Activated CD4-positive, alpha-beta memory T cell treated with anti-CD3 and anti-CD28 coated beads for 36 hours (primary cell): ENCODE measurements around the gene DLK2. TPM values are rescaled to one million over a fixed set of nuclear protein-coding genes. Genes with fewer than 3 reads are reported as not detected.
"Not testable (repeated sequence)": the region's sequence is repeated elsewhere in the genome, so short reads cannot be mapped to it uniquely, and the experiment has no call there.

Experiments used
- CTCF ChIA-PET: fragments of 350-600 bp; sonication (Branson Sonifier 250); formaldehyde crosslinking; loops from one replicate; lab custom pipeline; 2021; ENCODE audit warnings: antibody characterized with exemption, inconsistent platforms; lab: Charles Lee
- POLR2A ChIA-PET: fragments of 350-600 bp; sonication (Branson Sonifier 250); formaldehyde crosslinking; loops from one replicate; lab custom pipeline; 2021; ENCODE audit warnings: antibody characterized with exemption; lab: Charles Lee
- DNase-seq: peaks from one replicate; pipeline ENCODE4 v3.0.0-alpha.2; 2020
- H3K27ac Mint-ChIP-seq: one replicate; pipeline ENCODE4 v1.8.0; 2021; ENCODE audit warnings: mixed read lengths
- H3K27me3 Mint-ChIP-seq: one replicate; pipeline ENCODE4 v1.8.0; 2021; ENCODE audit warnings: mixed read lengths
- H3K36me3 Mint-ChIP-seq: one replicate; pipeline ENCODE4 v1.8.0; 2021; ENCODE audit warnings: mixed read lengths
- H3K4me1 Mint-ChIP-seq: one replicate; pipeline ENCODE4 v1.8.0; 2021; ENCODE audit warnings: low read depth, mixed read lengths
- H3K4me3 Mint-ChIP-seq: one replicate; pipeline ENCODE4 v1.8.0; 2021; ENCODE audit warnings: mild to moderate bottlenecking, mixed read lengths
- H3K9me3 Mint-ChIP-seq: one replicate; pipeline ENCODE4 v1.8.0; 2021; ENCODE audit warnings: mixed read lengths
- intact Hi-C: fragments of 100-400 bp; cut with micrococcal nuclease; formaldehyde crosslinking; loops from one replicate; pipeline ENCODE4 v1.15.1; 2023
- total RNA-seq, 2 experiments: library from RNA; stranded (reverse); gene quantifications; one replicate each; pipeline ENCODE4 v1.2.3, GENCODE V29; 2021

The DLK2 gene
- total RNA-seq, 2 experiments from 2014 or later = 1.6 TPM

DNA sequence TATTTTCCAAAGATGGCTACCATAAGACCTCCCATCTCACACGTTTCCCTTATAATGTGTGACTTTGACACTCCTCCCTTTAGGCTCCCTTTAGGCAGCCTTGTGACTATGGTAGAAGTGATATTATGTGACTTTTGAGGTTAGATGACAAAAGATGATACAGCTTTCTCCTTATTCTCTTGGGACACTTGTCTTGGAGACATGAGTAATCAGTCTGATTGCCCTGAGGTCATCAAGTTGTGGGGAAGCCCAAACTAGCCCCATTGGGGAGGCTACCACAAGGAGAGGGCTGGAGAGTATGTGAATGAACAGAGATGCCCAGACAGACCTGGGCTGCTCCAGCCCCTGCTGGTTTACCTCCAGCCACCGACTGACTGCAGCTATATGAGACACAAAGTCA lies 10.6 kb upstream of the DLK2 start:
- intact Hi-C loops = no loop called here
- ChIA-PET POLR2A (no interaction called here), CTCF (no interaction called here)
- H3K27me3 Mint-ChIP-seq = peaks cover 24% of the 10 kb centered on the region
- H3K27ac Mint-ChIP-seq = no peak overlapping the region
- no peak for DNase-seq
- H3K4me3 Mint-ChIP-seq = no peak overlapping the region
- no peaks in the 10 kb centered on the region for H3K4me1 Mint-ChIP-seq
- H3K9me3 Mint-ChIP-seq = no peaks in the 10 kb centered on the region
- no peaks in the 10 kb centered on the region for H3K36me3 Mint-ChIP-seq

DNA sequence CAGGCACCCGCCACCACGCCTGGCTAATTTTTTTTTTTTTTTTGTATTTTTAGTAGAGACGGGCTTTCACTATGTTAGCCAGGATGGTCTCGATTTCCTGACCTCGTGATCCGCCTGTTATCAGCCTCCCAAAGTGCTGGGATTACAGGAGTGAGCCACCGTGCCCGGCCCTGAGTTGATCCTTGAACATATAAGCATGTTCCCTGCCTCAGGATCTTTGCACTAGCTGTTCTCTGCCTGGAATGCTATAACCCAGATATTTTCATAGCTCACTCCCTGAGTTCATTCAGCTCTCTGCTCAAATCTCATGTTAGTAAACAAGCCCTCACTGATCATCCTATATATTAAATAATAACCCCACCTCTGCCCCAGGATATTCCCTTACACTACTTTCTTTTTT lies 9.0 kb upstream of the DLK2 start:
- no peak overlapping the region for H3K4me3 Mint-ChIP-seq
- no peaks in the 10 kb centered on the region for H3K36me3 Mint-ChIP-seq
- no peak for DNase-seq
- intact Hi-C loops = no loop called here
- H3K27ac Mint-ChIP-seq = no peak overlapping the region
- H3K9me3 Mint-ChIP-seq = no peaks in the 10 kb centered on the region
- CTCF ChIA-PET = interaction anchor here (0.7 kb wide), 1 partner anchor 621 kb away, joined by 4 read pairs; no protein-coding TSS in a partner anchor
- peaks cover 20% of the 10 kb centered on the region for H3K27me3 Mint-ChIP-seq
- POLR2A ChIA-PET = no interaction called here
- H3K4me1 Mint-ChIP-seq = no peaks in the 10 kb centered on the region

DNA sequence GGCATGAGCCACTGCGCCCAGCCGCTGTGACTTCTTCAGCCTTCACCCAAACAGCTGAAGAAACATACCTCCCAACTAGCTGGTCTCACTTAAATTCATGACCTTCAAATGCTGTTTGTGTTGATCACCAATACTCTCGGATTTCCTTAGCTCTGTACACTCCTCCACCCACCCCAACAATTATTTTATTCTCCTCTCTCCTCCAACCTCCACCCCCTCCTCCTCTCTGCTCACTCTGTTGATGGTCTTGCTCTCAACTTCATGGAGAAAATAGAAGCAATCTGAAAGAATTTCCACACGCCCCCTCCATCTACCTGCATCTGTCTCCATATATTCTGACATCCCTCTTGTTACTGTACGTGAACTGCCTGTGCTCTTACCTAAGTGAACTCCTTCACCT lies 6.6 kb upstream of the DLK2 start:
- POLR2A ChIA-PET = interaction anchor here (0.7 kb wide), 1 partner anchor 105 kb away, joined by 3 read pairs; no protein-coding TSS in a partner anchor
- Mint-ChIP-seq H3K36me3 (no peaks in the 10 kb centered on the region), H3K4me1 (no peaks in the 10 kb centered on the region), H3K27me3 (peaks cover 12% of the 10 kb centered on the region), H3K9me3 (no peaks in the 10 kb centered on the region), H3K27ac (no peak overlapping the region), H3K4me3 (no peak overlapping the region)
- CTCF ChIA-PET = no interaction called here
- intact Hi-C loops = no loop called here
- DNase-seq = no peak

DNA sequence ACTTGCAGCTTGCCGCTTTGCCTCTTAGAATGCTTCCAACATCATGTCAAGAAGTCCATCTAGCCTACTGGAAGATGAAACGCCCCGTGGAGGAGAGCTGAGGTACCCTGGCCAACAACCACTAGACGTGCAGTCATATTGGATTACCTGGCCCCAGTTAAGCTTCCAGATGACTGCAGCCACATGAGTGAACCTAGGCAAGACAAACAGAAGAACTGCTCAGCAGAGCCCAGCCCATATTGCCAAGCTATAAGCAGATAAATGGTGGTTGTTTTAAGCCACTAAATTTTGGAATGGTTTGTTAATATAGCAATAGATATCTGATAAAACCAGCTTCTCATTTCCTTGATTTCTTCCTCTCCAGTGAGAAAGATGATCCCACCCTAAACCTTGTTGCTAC lies 4.7 kb upstream of the DLK2 start:
- ChIA-PET POLR2A (no interaction called here), CTCF (interaction anchor here (0.9 kb wide), 1 partner anchor 46 kb away, joined by 4 read pairs; no protein-coding TSS in a partner anchor)
- Mint-ChIP-seq H3K4me3 (no peak overlapping the region), H3K36me3 (no peaks in the 10 kb centered on the region), H3K27me3 (peaks cover 16% of the 10 kb centered on the region), H3K9me3 (no peaks in the 10 kb centered on the region), H3K4me1 (peaks cover 8% of the 10 kb centered on the region), H3K27ac (no peak overlapping the region)
- no peak for DNase-seq
- intact Hi-C loops = no loop called here

DNA sequence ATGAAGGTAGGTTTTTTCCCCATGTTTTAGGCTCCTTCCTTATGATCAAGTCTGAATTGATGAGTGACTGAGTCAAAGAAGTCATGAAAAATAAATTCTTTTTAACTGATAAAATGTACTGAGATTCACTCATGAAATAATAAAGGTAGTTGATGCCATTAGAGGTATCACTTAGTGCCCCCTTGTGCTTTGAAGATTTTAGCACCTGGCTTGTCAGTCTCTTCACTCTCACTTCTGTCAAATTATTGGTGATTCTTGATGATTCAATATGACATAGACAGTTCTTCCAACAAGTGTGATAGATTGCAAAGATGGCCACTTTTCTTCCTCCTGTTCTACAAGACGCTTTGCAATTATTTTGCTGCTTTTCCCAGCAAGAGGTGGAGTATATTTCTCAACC lies 4.2 kb upstream of the DLK2 start:
- H3K27ac Mint-ChIP-seq = no peak overlapping the region
- intact Hi-C loops = no loop called here
- POLR2A ChIA-PET = interaction anchor here (0.7 kb wide), 1 partner anchor 230 kb away, joined by 3 read pairs; the partner anchor contains the start of gene DNPH1

DNA sequence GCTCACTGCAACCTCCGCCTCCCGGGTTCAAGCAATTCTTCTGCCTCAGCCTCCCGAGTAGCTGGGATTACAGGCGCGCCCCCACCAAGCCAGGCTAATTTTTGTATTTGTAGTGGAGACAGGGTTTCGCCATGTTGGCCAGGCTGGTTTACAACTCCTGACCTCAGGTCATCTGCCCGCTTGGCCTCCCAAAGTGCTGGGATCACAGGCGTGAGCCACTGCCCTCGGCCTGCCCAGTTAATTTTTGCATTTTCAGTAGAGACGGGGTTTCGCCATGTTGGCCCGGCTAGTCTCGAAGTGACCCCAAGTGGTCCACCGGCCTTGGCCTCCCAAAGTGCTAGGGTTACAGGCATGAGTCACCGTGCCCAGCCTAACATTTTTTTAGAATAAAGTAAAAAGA lies 2.8 kb upstream of the DLK2 start:
- DNase-seq, H3K4me3 Mint-ChIP-seq, H3K4me1 Mint-ChIP-seq, intact Hi-C loops, H3K27ac Mint-ChIP-seq, H3K36me3 Mint-ChIP-seq, H3K9me3 Mint-ChIP-seq, POLR2A ChIA-PET: not testable (repeated sequence)
- CTCF ChIA-PET = interaction anchor here (6.6 kb wide), 1 partner anchor 49 kb away, joined by 65 read pairs; no protein-coding TSS in a partner anchor
- H3K27me3 Mint-ChIP-seq = peaks cover 13% of the 10 kb centered on the region

More for the DNA sequence above, 4.2 kb upstream of the DLK2 start:
- CTCF ChIA-PET = interaction anchor here (0.9 kb wide), 1 partner anchor 46 kb away, joined by 4 read pairs; no protein-coding TSS in a partner anchor
- Mint-ChIP-seq H3K4me3 (no peak overlapping the region), H3K27me3 (peaks cover 16% of the 10 kb centered on the region), H3K4me1 (peaks cover 8% of the 10 kb centered on the region), H3K36me3 (no peaks in the 10 kb centered on the region), H3K9me3 (no peaks in the 10 kb centered on the region)
- DNase-seq = no peak

DNA sequence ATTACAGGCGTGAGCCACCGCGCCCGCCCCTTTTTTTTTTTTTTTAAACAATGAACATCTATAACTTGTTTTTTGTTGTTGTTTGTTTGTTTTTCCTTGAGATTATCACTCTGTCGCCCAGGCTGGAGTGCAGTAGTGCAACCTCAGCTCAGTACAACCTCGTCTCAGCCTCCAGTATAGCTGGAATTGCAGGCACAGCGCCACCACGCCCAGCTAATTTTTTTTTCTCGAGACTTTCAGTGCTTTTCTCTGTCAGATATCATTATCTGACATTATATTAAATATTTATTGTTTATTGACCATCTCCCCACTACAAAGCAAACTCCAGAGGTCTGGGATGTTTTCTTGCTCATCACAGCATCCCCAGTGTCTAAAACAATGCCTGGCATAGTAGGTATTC lies 2.3 kb upstream of the DLK2 start:
- CTCF ChIA-PET = interaction anchor here (0.6 to 6.6 kb wide), 2 partner anchors 50 to 52 kb away, joined by 3 to 65 read pairs; partner anchors contain the start of gene LRRC73
- Mint-ChIP-seq H3K36me3 (no peaks in the 10 kb centered on the region), H3K4me1 (peaks cover 8% of the 10 kb centered on the region), H3K9me3 (no peaks in the 10 kb centered on the region), H3K27ac (no peak overlapping the region), H3K27me3 (peaks cover 11% of the 10 kb centered on the region), H3K4me3 (no peak overlapping the region)
- intact Hi-C loops = no loop called here
- POLR2A ChIA-PET = no interaction called here
- no peak for DNase-seq

DNA sequence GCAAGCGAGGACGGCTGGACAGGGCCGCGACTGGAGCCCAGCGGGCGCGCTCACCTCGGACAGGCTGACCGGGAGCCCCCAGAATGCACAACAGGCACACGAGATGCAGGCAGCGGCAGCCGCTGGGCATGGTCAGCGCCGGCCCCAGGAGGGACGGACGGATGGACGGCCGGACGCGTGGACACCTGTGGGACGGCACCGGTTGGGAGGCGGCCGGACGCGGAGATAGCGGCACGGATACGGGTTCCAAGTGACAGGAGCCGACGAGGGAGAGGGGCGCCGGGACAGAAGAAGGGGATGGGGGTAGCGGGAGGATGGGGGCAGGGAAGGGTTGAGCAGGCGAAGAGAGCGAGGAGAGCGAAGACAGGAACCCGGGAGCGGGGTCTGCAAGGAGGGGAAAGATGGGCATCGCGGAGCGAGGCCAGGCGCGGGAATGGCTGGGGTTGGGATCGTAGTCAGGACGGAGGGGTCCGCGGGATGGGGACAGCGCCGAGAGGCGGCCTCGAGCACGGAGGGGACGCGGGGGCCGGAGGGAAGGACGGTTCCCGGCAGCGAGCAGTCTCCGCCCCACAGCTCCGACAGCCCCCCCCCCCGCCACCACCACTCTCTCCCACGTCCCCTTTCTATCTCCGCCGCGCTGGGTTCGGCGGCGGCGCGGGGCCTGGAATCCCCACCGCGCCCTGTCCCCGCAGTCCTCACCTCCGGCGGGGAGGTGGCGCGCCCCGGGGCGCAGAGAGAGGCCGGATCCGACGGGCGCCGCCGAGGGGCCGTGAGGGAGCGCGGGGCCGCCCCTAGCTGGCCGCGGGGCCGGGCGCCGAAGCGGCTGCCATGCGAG lies 435 bp downstream of the DLK2 start:
- POLR2A ChIA-PET = interaction anchor here (1.0 kb wide), 3 partner anchors 23 to 62 kb away, joined by 3 to 4 read pairs (median 3); partner anchors contain the start of genes LRRC73, POLR1C and YIPF3
- Mint-ChIP-seq H3K4me3 (peak overlapping the region; percentile 76), H3K9me3 (no peaks in the 10 kb centered on the region), H3K27ac (no peak overlapping the region), H3K27me3 (peaks cover 9% of the 10 kb centered on the region), H3K36me3 (peaks cover 9% of the 10 kb centered on the region), H3K4me1 (peaks cover 8% of the 10 kb centered on the region)
- DNase-seq = peak; percentile 36
- intact Hi-C loops = loop anchor here (1.0 to 2.0 kb wide), 3 partner anchors 22 to 51 kb away; partner anchors contain the start of genes ABCC10 and TJAP1
- CTCF ChIA-PET = interaction anchor here (0.7 to 6.6 kb wide), 9 partner anchors 16 to 226 kb away, joined by 3 to 65 read pairs (median 4); partner anchors contain the start of genes DNPH1, POLR1C, TJAP1 and YIPF3

DNA sequence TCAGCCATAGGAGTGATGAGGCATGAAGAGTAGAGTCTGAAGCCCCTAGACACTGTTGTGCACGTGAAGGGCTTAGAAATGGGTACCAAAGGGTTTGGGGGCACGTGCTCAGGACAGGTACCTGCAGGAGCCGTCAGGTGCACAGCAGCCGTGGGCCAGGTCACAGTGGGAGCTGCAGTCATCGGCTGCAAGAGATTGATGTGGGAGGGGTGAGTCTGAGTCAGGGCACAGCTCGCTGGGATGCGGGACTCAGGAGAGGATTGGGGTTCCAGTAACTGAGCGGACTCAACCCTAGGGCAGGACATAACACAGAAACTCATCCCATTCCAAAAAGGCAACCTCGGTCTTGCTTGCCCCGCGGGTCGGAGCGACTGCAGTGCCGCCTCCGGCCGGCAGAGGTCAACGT lies 1.1 kb downstream of the DLK2 start:
- CTCF ChIA-PET = interaction anchor here (0.6 to 6.6 kb wide), 5 partner anchors 27 to 56 kb away, joined by 3 to 65 read pairs (median 4); partner anchors contain the start of genes ABCC10 and LRRC73
- intact Hi-C loops = loop anchor here (1.0 to 2.0 kb wide), 3 partner anchors 23 to 52 kb away; partner anchors contain the start of genes ABCC10 and TJAP1
- Mint-ChIP-seq H3K27me3 (peaks cover 9% of the 10 kb centered on the region), H3K9me3 (no peaks in the 10 kb centered on the region), H3K27ac (no peak overlapping the region), H3K4me1 (peaks cover 8% of the 10 kb centered on the region), H3K36me3 (peaks cover 10% of the 10 kb centered on the region), H3K4me3 (peak overlapping the region; percentile 76)
- DNase-seq = peak; percentile 81
- POLR2A ChIA-PET = no interaction called here

DNA sequence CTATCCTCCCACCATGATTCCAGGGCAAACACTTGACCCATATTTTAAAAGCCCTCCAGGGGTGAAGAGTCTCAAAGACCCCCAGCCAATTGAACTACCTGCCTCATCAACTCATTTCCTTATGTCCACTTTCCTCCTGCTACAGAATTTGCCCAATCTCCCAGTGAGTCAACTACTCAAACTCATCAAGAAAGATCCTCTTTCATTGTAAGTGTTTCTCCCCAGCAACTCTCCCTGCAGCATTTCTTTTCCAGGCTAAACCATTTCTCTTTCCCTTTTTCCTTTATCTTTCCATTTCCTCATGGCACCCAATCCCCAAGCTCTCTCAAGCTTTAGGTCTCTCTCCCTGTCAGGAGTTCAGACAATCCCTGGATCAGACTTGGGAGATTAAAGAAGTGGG lies 1.5 kb downstream of the DLK2 start:
- H3K4me3 Mint-ChIP-seq = no peak overlapping the region
- peaks cover 10% of the 10 kb centered on the region for H3K36me3 Mint-ChIP-seq
- ChIA-PET POLR2A (no interaction called here), CTCF (interaction anchor here (0.6 to 6.6 kb wide), 5 partner anchors 26 to 56 kb away, joined by 3 to 65 read pairs (median 4); partner anchors contain the start of genes ABCC10 and LRRC73)
- intact Hi-C loops = loop anchor here (1.0 to 2.0 kb wide), 3 partner anchors 23 to 52 kb away; partner anchors contain the start of genes ABCC10 and TJAP1
- no peaks in the 10 kb centered on the region for H3K9me3 Mint-ChIP-seq
- H3K27me3 Mint-ChIP-seq = peaks cover 9% of the 10 kb centered on the region
- no peak for DNase-seq
- no peak overlapping the region for H3K27ac Mint-ChIP-seq
- H3K4me1 Mint-ChIP-seq = peaks cover 8% of the 10 kb centered on the region

DNA sequence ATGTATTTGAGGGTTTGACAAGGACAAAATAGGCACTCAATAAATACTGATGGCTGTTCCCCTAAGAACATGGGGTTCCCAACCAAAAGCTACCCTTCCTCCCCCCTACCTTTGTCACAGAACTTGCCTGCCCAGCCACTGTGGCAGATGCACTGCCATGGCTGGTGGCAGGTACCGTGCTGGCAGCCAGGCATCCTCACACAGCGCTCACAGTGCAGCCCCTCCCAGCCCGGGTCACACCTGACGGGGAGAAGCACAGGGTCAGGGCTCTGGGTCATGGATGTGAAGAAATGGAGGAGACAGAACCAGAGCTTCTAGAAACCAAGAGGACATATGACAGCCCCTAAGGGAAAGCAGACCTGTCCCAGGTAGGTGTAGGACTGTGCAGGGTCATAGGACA lies 2.5 kb downstream of the DLK2 start:
- intact Hi-C loops = no loop called here
- no peak overlapping the region for H3K4me3 Mint-ChIP-seq
- no peaks in the 10 kb centered on the region for H3K9me3 Mint-ChIP-seq
- H3K27me3 Mint-ChIP-seq = peaks cover 9% of the 10 kb centered on the region
- H3K4me1 Mint-ChIP-seq = peaks cover 8% of the 10 kb centered on the region
- ChIA-PET POLR2A (no interaction called here), CTCF (interaction anchor here (0.8 to 6.6 kb wide), 3 partner anchors 55 to 384 kb away, joined by 3 to 65 read pairs (median 3); no protein-coding TSS in a partner anchor)
- peaks cover 10% of the 10 kb centered on the region for H3K36me3 Mint-ChIP-seq
- no peak for DNase-seq
- H3K27ac Mint-ChIP-seq = no peak overlapping the region

DNA sequence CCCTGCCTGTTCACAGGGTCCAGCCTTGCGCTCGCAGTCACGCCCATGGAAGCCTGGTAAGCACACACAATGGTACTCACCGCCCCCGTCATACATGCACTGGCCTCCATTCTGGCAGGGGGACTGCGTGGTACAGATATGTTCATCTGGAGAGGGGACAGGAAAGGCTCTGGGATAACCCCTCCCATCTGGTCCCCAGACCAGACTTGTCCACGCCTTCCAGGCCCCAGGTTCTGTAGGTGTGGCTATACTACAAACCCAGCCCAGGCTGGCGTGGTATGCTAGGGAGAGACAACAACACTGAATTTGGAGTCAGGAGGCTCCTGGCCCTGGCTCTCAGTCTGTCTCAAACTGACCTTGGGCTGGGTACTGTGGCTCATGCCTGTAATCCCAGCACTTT lies 3.4 kb downstream of the DLK2 start:
- Mint-ChIP-seq H3K4me3 (no peak overlapping the region), H3K4me1 (peaks cover 8% of the 10 kb centered on the region), H3K27me3 (peaks cover 9% of the 10 kb centered on the region), H3K36me3 (peaks cover 10% of the 10 kb centered on the region), H3K9me3 (no peaks in the 10 kb centered on the region), H3K27ac (no peak overlapping the region)
- CTCF ChIA-PET = interaction anchor here (1.1 to 6.6 kb wide), 2 partner anchors 55 to 60 kb away, joined by 3 to 65 read pairs; no protein-coding TSS in a partner anchor
- intact Hi-C loops = no loop called here
- DNase-seq = no peak
- POLR2A ChIA-PET = no interaction called here
